Endodermal cell (in vitro differentiated cells): ENCODE results near the gene ENO4. TPM values are rescaled to one million over a fixed set of nuclear protein-coding genes. Genes with fewer than 3 reads are reported as not detected.

ENCODE experiments used
- DNase-seq: peaks from one replicate; pipeline ENCODE4 v3.0.0-alpha.2; 2017
- H3K27ac ChIP-seq: 2 replicates; pipeline ENCODE4 v1.5.1; 2013; ENCODE audit warnings: mild to moderate bottlenecking, low read depth, low read length, moderate library complexity
- H3K27me3 ChIP-seq: 2 replicates; pipeline ENCODE4 v1.6.1; 2013; ENCODE audit warnings: mild to moderate bottlenecking, low read length, moderate library complexity; ENCODE audit not compliant: insufficient read depth, control insufficient read depth, poor library complexity, severe bottlenecking
- H3K36me3 ChIP-seq: 2 replicates; pipeline ENCODE4 v1.7.0; 2013; ENCODE audit warnings: mild to moderate bottlenecking, low read length, moderate library complexity; ENCODE audit not compliant: control insufficient read depth, insufficient read depth
- H3K4me1 ChIP-seq: one replicate; pipeline ENCODE4 v1.7.0; 2013; ENCODE audit warnings: low read length; ENCODE audit not compliant: control insufficient read depth, insufficient read depth
- H3K4me3 ChIP-seq: 2 replicates; pipeline ENCODE4 v1.5.1; 2013; ENCODE audit warnings: mild to moderate bottlenecking, low read length, moderate library complexity
- H3K9ac ChIP-seq: 2 replicates; pipeline ENCODE4 v1.6.1; 2013; ENCODE audit warnings: mild to moderate bottlenecking, low read length, moderate library complexity; ENCODE audit not compliant: poor library complexity, severe bottlenecking; ENCODE audit errors: extremely low read depth
- H3K9me3 ChIP-seq: 2 replicates; pipeline ENCODE4 v1.6.1; 2013; ENCODE audit warnings: mild to moderate bottlenecking, low read length, moderate library complexity; ENCODE audit not compliant: control insufficient read depth
- H3K27ac Mint-ChIP-seq: 2 replicates; pipeline ENCODE4 v1.8.0; 2020; ENCODE audit warnings: mixed read lengths
- H3K27me3 Mint-ChIP-seq: 2 replicates; pipeline ENCODE4 v1.8.0; 2021; ENCODE audit warnings: mild to moderate bottlenecking, mixed read lengths; ENCODE audit not compliant: insufficient read depth
- H3K36me3 Mint-ChIP-seq: 2 replicates; pipeline ENCODE4 v1.8.0; 2020; ENCODE audit warnings: low read depth, mixed read lengths
- H3K4me1 Mint-ChIP-seq: 2 replicates; pipeline ENCODE4 v1.8.0; 2020; ENCODE audit warnings: mixed read lengths
- H3K4me3 Mint-ChIP-seq: 2 replicates; pipeline ENCODE4 v1.8.0; 2020; ENCODE audit warnings: mild to moderate bottlenecking, moderate library complexity, mixed read lengths
- H3K9me3 Mint-ChIP-seq: 2 replicates; pipeline ENCODE4 v1.8.0; 2020; ENCODE audit warnings: mild to moderate bottlenecking, mixed read lengths
- whole genome bisulfite sequencing, 2 experiments: methylation state at CpG; one replicate each; pipeline versions ENCODE4 v1.1.5 to v1.1.7; 2013; ENCODE audit warnings: missing lambda C conversion rate in 2 of 2, mixed read lengths in 1 of 2; ENCODE audit not compliant: insufficient coverage in 1 of 2, insufficient read length in 1 of 2; 5-methylcytosine and 5-hydroxymethylcytosine counted together
- total RNA-seq, 2 donors: library from RNA; stranded (reverse); fragmentation: NEBNext Ultra II Directional in 1 of 2; extraction: Animal tissue kit (Norgen Biotek cat#: 25700) in 1 of 2; gene quantifications; 2 replicates in 1 of 2; 3 replicates in 1 of 2; pipeline ENCODE4 v1.2.1, GENCODE V29; 2021
- TF ChIP-seq, protein P1 (sequence below): fragments of 200-600 bp; sonication (generic); conservative IDR thresholded peaks from 2 replicates; pipeline ENCODE4 v1.5.0; 2021; ENCODE audit warnings: antibody characterized with exemption, mild to moderate bottlenecking

Gene ENO4
- total RNA-seq, 2 donors from 2014 or later: 1.1 to 2.2 TPM

DNA sequence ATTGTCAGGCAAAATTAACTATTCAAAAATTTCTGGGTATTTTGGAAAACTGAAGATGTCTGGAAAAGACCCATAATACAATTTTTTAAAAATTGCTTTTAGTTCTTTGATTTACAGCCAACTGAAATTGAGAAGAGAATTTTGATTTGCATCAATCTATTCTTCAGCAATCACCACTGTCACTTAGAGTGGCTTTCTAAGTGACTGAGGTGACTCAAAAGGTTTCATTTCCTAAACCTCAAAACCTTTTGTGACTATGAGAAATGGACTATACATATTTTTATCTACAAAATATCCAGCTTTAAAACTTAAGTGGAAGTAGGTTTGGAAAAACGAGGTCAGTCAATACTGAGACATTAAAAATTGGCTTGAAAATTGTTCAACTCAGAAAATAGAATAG, 60.0 kb downstream of the ENO4 start:
- Mint-ChIP-seq H3K27me3 (no peaks in the 10 kb centered on the region), H3K4me3 (no peak overlapping the region), H3K4me1 (peaks cover 10% of the 10 kb centered on the region), H3K9me3 (no peaks in the 10 kb centered on the region), H3K27ac (no peak overlapping the region), H3K36me3 (peaks cover 31% of the 10 kb centered on the region)
- Histone ChIP-seq H3K9me3 (no peaks in the 10 kb centered on the region), H3K27me3 (no peaks in the 10 kb centered on the region), H3K27ac (no peak overlapping the region), H3K4me3 (no peak overlapping the region), H3K9ac (no peak overlapping the region), H3K36me3 (peaks cover 31% of the 10 kb centered on the region), H3K4me1 (no peaks in the 10 kb centered on the region)
- TF ChIP-seq, protein P1, sequence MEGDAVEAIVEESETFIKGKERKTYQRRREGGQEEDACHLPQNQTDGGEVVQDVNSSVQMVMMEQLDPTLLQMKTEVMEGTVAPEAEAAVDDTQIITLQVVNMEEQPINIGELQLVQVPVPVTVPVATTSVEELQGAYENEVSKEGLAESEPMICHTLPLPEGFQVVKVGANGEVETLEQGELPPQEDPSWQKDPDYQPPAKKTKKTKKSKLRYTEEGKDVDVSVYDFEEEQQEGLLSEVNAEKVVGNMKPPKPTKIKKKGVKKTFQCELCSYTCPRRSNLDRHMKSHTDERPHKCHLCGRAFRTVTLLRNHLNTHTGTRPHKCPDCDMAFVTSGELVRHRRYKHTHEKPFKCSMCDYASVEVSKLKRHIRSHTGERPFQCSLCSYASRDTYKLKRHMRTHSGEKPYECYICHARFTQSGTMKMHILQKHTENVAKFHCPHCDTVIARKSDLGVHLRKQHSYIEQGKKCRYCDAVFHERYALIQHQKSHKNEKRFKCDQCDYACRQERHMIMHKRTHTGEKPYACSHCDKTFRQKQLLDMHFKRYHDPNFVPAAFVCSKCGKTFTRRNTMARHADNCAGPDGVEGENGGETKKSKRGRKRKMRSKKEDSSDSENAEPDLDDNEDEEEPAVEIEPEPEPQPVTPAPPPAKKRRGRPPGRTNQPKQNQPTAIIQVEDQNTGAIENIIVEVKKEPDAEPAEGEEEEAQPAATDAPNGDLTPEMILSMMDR: no peak
- no peak for DNase-seq
- WGBS, 2 experiments: 83% methylated on average over 1 of the region's 1 CpG; no CpG with 5 or more reads in 1 of the 2 experiments

DNA sequence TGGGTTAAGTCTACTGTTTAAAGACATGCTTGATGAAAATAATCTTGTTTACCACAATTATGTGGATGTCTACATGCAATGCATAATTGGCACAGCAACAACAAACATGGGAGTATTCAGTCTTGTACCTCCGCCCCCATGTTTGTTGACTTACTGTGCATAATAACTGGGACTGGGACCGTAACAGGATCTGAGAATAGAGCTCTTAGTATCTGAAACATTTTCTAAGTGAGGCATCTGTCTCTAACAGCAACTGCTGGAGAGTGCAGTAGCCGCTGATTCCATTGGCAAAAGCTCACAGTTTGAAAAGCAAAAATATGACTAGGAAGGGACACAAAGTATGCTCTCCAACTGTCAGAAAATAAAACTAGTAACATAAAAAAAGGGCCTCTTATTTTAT, 61.6 kb downstream of the ENO4 start:
- no peak overlapping the region for H3K4me3 Mint-ChIP-seq
- H3K27ac ChIP-seq: no peak overlapping the region

DNA sequence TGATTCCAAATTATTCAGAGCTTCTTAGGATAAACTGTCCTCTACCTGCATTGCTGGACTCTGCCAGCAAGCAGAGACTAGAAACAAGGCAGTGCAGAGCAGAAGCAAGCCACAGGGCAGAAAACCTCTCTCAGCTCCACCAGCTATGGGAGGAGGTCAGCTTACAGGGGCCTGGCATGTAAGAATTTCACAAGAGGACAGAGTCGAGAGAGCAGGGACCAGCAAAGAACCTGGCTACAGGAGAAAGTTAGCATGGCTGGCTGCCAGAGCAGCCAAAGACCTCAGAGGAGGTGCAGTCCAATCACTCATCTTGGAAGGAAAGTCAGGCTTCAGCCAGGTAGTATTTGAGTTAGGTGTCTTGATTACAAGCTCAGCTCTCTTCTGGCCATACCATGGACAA, 62.9 kb downstream of the ENO4 start:
- H3K27me3 Mint-ChIP-seq: no peaks in the 10 kb centered on the region
- 86 to 96% methylated on average over 1 of the region's 1 CpG for WGBS, 2 experiments
- no peak overlapping the region for H3K9ac ChIP-seq
- TF ChIP-seq, protein P1: no peak
- H3K4me3 ChIP-seq: no peak overlapping the region
- H3K4me3 Mint-ChIP-seq: no peak overlapping the region
- H3K9me3 Mint-ChIP-seq: no peaks in the 10 kb centered on the region
- H3K36me3 ChIP-seq: peaks cover 30% of the 10 kb centered on the region
- no peak for DNase-seq
- H3K36me3 Mint-ChIP-seq: peaks cover 24% of the 10 kb centered on the region
- no peaks in the 10 kb centered on the region for H3K27me3 ChIP-seq
- H3K27ac Mint-ChIP-seq: no peak overlapping the region
- H3K27ac ChIP-seq: no peak overlapping the region
- no peaks in the 10 kb centered on the region for H3K4me1 ChIP-seq
- no peaks in the 10 kb centered on the region for H3K9me3 ChIP-seq
- H3K4me1 Mint-ChIP-seq: peaks cover 13% of the 10 kb centered on the region

More for the DNA sequence above, 61.6 kb downstream of the ENO4 start:
- H3K27me3 Mint-ChIP-seq: no peaks in the 10 kb centered on the region
- Histone ChIP-seq H3K36me3 (peaks cover 34% of the 10 kb centered on the region), H3K4me1 (no peaks in the 10 kb centered on the region), H3K9me3 (no peaks in the 10 kb centered on the region), H3K27me3 (no peaks in the 10 kb centered on the region), H3K9ac (no peak overlapping the region), H3K4me3 (no peak overlapping the region)
- peaks cover 32% of the 10 kb centered on the region for H3K36me3 Mint-ChIP-seq
- H3K9me3 Mint-ChIP-seq: no peaks in the 10 kb centered on the region
- TF ChIP-seq, protein P1: no peak
- H3K4me1 Mint-ChIP-seq: peaks cover 13% of the 10 kb centered on the region
- no peak overlapping the region for H3K27ac Mint-ChIP-seq
- WGBS, 2 experiments: 82 to 90% methylated on average over 3 of the region's 3 CpGs
- DNase-seq: no peak
